Right lung (tissue), 5 donors: ENCODE results near the gene PSMG4. TPM values are rescaled to one million over a fixed set of nuclear protein-coding genes. Genes with fewer than 3 reads are reported as not detected.

Source experiments
- DNase-seq, 2 donors: peaks; one replicate each; pipeline ENCODE4 v3.0.0-alpha.2; 2013
- polyA plus RNA-seq, 5 donors: library from polyadenylated mRNA; unstranded; fragments of 120-200 nt; gene quantifications; one replicate each; pipeline versions ENCODE4 v1.2.1 to v1.2.3, GENCODE V29; 2013; ENCODE audit warnings: inconsistent platforms in 1 of 5, low replicate concordance in 1 of 5; ENCODE audit not compliant: insufficient read length in 5 of 5, insufficient read depth in 1 of 5

PSMG4 gene
- polyA plus RNA-seq, 5 donors: 14.1 to 23.2 (median 22.0) TPM

GRCh38 chr6:3304500-3305215 is 45.9 kb downstream of the PSMG4 start:
- DNase-seq: no peak

GRCh38 chr6:3305216-3305565 is 46.4 kb downstream of the PSMG4 start:
- no peak for DNase-seq

- DNase-seq: no peak
Measured at GRCh38 chr6:3305831-3306230, 47.1 kb downstream of the PSMG4 start.

GRCh38 chr6:3306848-3307247 is 48.1 kb downstream of the PSMG4 start:
- no peak for DNase-seq

- DNase-seq: no peak
Measured at GRCh38 chr6:3307436-3307835, 48.7 kb downstream of the PSMG4 start.

- DNase-seq: no peak
Measured at GRCh38 chr6:3308106-3308505, 49.4 kb downstream of the PSMG4 start.

GRCh38 chr6:3309391-3310050 is 50.8 kb downstream of the PSMG4 start:
- no peak for DNase-seq

GRCh38 chr6:3310051-3310448 is 51.3 kb downstream of the PSMG4 start:
- DNase-seq: no peak

GRCh38 chr6:3310703-3311102 is 52.0 kb downstream of the PSMG4 start:
- no peak for DNase-seq

- no peak for DNase-seq
Measured at GRCh38 chr6:3311826-3312225, 53.1 kb downstream of the PSMG4 start.

GRCh38 chr6:3312604-3313231 is 54.0 kb downstream of the PSMG4 start:
- peak in 1 of 2 donors; percentile 45 for DNase-seq

- no peak for DNase-seq
Measured at GRCh38 chr6:3314176-3314575, 55.4 kb downstream of the PSMG4 start.

- no peak for DNase-seq
Measured at GRCh38 chr6:3314621-3315467, 56.1 kb downstream of the PSMG4 start.

- DNase-seq: no peak
Measured at GRCh38 chr6:3315841-3316240, 57.1 kb downstream of the PSMG4 start.

GRCh38 chr6:3316331-3316730 is 57.6 kb downstream of the PSMG4 start:
- no peak for DNase-seq

GRCh38 chr6:3316818-3317217 is 58.1 kb downstream of the PSMG4 start:
- DNase-seq: no peak

Other genes with a start within 250 kb of the PSMG4 start
- gene RIPK1, start 190.5 kb upstream of the PSMG4 start, polyA plus RNA-seq: 10 to 100 TPM; 17.5 to 24.9 (median 19.8) TPM
- 10 to 100 TPM; 37.7 to 56.1 (median 43.1) TPM for gene BPHL, start 140.2 kb upstream of the PSMG4 start, polyA plus RNA-seq
- gene TUBB2A, start 101.4 kb upstream of the PSMG4 start, polyA plus RNA-seq: 10 to 100 TPM; 12.8 to 35.8 (median 20.8) TPM
- 10 to 100 TPM in 1 of 5 donors, 1 to 10 TPM in 4; 5.9 to 10.5 (median 7.6) TPM for gene TUBB2B, start 31.3 kb upstream of the PSMG4 start, polyA plus RNA-seq
- 10 to 100 TPM; 16.2 to 24.7 (median 18.1) TPM for gene SLC22A23, start 198.1 kb downstream of the PSMG4 start, polyA plus RNA-seq